Measurements from ENCODE around the gene NRG4.

GRCh38 chr15:75943713-75944215 is 68.5 kb downstream of the NRG4 start:
- TF ChIP-seq CTCF (IDR thresholded peaks at IDR 0.05; ENCODE audit: insufficient read depth, low read depth, low read length), result no peak
- TF ChIP-seq EZH2 (IDR thresholded peaks at IDR 0.05; ENCODE audit: insufficient read depth, low read length), result no peak
